Hepatocyte (in vitro differentiated cells): ENCODE measurements around the gene CLSTN1. TPM values are rescaled to one million over a fixed set of nuclear protein-coding genes. Genes with fewer than 3 reads are reported as not detected.
"Not testable (repeated sequence)": the region's sequence is repeated elsewhere in the genome, so short reads cannot be mapped to it uniquely, and the experiment has no call there.

Experiments used
- DNase-seq: peaks from one replicate; pipeline ENCODE4 v3.0.0-alpha.2; 2016; ENCODE audit warnings: low spot score
- H2AFZ ChIP-seq: fragments of 200-600 bp; sonication (generic); 2 replicates; pipeline ENCODE4 v1.6.0; 2016; ENCODE audit warnings: antibody characterized with exemption, mild to moderate bottlenecking
- H3K27ac ChIP-seq: fragments of 200-600 bp; sonication (generic); 2 replicates; pipeline ENCODE4 v1.5.1; 2016; ENCODE audit warnings: mild to moderate bottlenecking
- H3K27me3 ChIP-seq: fragments of 200-600 bp; sonication (generic); 2 replicates; pipeline ENCODE4 v1.6.1; 2016
- H3K36me3 ChIP-seq: fragments of 200-600 bp; sonication (generic); replicated peaks from 2 replicates; pipeline ENCODE4 v1.5.1; 2016; ENCODE audit warnings: low read depth; ENCODE audit not compliant: insufficient read depth
- H3K4me1 ChIP-seq: fragments of 200-600 bp; sonication (generic); 2 replicates; pipeline ENCODE4 v1.5.1; 2016; ENCODE audit warnings: mild to moderate bottlenecking, moderate library complexity; ENCODE audit not compliant: insufficient read depth
- H3K4me2 ChIP-seq: fragments of 200-600 bp; sonication (generic); 2 replicates; pipeline ENCODE4 v1.6.0; 2016
- H3K4me3 ChIP-seq: fragments of 200-600 bp; sonication (generic); 2 replicates; pipeline ENCODE4 v1.5.1; 2016; ENCODE audit warnings: mild to moderate bottlenecking
- H3K79me2 ChIP-seq: fragments of 200-600 bp; sonication (generic); 2 replicates; pipeline ENCODE4 v1.6.0; 2017; ENCODE audit warnings: mild to moderate bottlenecking
- H3K9me2 ChIP-seq: fragments of 200-600 bp; sonication (generic); replicated peaks from 2 replicates; pipeline ENCODE4 v1.6.0; 2017; ENCODE audit warnings: mild to moderate bottlenecking; ENCODE audit not compliant: insufficient read depth
- H3K9me3 ChIP-seq: fragments of 200-600 bp; sonication (generic); 2 replicates; pipeline ENCODE4 v1.5.1; 2016; ENCODE audit warnings: low read depth, mild to moderate bottlenecking
- H4K20me1 ChIP-seq: fragments of 200-600 bp; sonication (generic); 2 replicates; pipeline ENCODE4 v1.6.0; 2016; ENCODE audit warnings: mild to moderate bottlenecking; ENCODE audit not compliant: insufficient read depth, poor library complexity, severe bottlenecking
- CTCF ChIP-seq: fragments of 200-600 bp; sonication (generic); IDR thresholded peaks from 2 replicates; pipeline ENCODE4 v1.5.1; 2016; ENCODE audit warnings: antibody characterized with exemption, mild to moderate bottlenecking; ENCODE audit not compliant: poor library complexity
- EZH2 ChIP-seq: fragments of 200-600 bp; sonication (generic); IDR thresholded peaks from 2 replicates; pipeline ENCODE4 v1.6.1; 2016; ENCODE audit warnings: antibody characterized with exemption, mild to moderate bottlenecking, borderline replicate concordance
- EZH2phosphoT487 ChIP-seq: fragments of 200-600 bp; sonication (generic); IDR thresholded peaks from one replicate; pipeline ENCODE4 v1.6.1; 2018; ENCODE audit warnings: antibody characterized with exemption, mild to moderate bottlenecking, low read depth, moderate library complexity; ENCODE audit not compliant: unreplicated experiment, severe bottlenecking
- WGBS: methylation state at CpG from one replicate; pipeline ENCODE4 v1.1.6; 2016; ENCODE audit warnings: low lambda C conversion rate; ENCODE audit errors: missing lambda C conversion rate; 5-methylcytosine and 5-hydroxymethylcytosine counted together
- polyA plus RNA-seq: library from polyadenylated mRNA; unstranded; fragments of >200 nt; fragmentation: Nextera tagmentation; extraction: Ambion mirVana; gene quantifications from 2 replicates; pipeline ENCODE4 v1.2.1, GENCODE V29; 2016
- total RNA-seq: library from RNA; depleted of rRNA; stranded (reverse); fragments of >200 nt; gene quantifications from 2 replicates; pipeline ENCODE4 v1.2.3, GENCODE V29; 2014

CLSTN1 gene
- total and polyA plus RNA-seq, 2 experiments from 2014 or later = 47.7 to 74.2 TPM

DNA sequence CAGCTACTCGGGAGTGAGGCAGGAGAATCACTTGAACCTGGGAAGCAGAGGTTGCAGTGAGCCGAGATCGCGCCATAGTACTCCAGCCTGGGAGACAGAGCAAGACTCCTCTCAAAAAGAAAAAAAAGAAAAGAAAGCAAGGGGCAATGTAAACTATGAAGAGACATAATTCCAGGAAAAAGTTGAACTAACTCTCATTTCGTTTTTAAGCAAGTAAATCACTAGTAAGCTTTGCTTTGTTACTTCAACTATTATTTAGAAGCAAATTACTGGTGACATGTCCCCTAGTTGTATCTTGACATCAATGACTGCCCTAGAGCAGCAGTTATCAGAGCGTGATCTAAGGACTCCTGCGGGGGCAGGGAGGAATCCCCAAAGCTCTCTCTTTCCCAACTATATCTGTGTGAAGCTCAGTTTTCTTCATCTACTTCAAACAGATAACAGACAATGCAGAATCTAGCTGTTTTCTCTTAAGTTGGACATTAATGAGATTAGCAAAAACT lies 18.7 kb downstream of the CLSTN1 start:
- H3K4me2 ChIP-seq = no peak overlapping the region
- no peaks in the 10 kb centered on the region for H3K9me3 ChIP-seq
- no peaks in the 10 kb centered on the region for H3K27me3 ChIP-seq
- WGBS = 67% methylated on average over 7 of the region's 7 CpGs
- peaks cover 26% of the 10 kb centered on the region for H4K20me1 ChIP-seq
- H3K36me3 ChIP-seq = no peaks in the 10 kb centered on the region
- DNase-seq = no peak
- no peak overlapping the region for H3K27ac ChIP-seq
- H3K4me1 ChIP-seq = peaks cover 7% of the 10 kb centered on the region
- H3K9me2 ChIP-seq = no peaks in the 10 kb centered on the region
- H3K4me3 ChIP-seq = no peak overlapping the region
- TF ChIP-seq EZH2 (no peak), EZH2phosphoT487 (no peak), CTCF (no peak)
- H3K79me2 ChIP-seq = peaks cover 98% of the 10 kb centered on the region
- H2AFZ ChIP-seq = no peak overlapping the region

DNA sequence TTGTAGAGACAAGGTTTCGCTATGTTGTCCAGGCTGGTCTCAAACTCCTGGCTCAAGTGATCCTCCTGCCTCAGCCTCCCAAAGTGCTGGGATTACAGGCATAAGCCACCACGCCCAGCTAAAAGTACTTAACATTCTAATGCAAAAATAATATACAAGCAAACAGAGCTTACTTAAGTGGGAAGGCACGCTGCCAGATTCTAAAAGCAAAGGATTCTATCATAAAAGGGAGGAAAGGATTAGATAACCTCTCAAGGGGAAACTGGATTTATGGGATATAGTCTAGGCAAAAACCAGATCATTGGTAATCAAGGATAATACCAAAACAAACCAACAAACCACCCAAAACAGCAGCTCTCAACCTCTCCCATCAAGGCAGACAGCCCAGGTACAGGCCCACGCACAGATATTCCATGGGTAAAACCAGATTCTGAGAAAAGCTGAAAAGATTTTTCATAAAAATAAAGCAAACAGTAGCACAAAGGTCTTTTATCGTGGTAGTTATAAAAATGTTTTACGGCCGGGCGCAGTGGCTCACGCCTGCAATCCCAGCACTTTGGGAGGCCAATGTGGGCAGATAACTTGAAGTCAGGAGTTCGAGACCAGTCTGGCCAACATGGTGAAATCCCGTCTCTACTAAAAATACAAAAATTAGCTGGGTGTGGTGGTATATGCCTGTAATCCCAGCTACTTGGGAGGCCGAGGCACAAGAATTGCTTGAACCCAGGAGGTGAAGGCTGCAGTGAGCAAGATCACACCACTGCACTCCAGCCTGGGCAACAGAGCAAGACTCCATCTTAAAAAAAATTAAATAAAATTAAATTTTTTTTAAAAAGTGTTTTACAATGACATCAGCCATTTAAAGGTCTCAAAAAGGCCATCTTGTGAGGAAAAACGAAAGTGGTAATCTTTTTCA lies 20.5 kb downstream of the CLSTN1 start:
- H3K9me2 ChIP-seq, H3K4me1 ChIP-seq: not testable (repeated sequence)
- H4K20me1 ChIP-seq = peaks cover 12% of the 10 kb centered on the region

GRCh38 chr1:9801909-9802308 lies 21.9 kb downstream of the CLSTN1 start:
- 100% methylated on average over 1 of the region's 1 CpG for WGBS
- Histone ChIP-seq H3K4me2 (no peak overlapping the region), H3K4me1 (peaks cover 14% of the 10 kb centered on the region), H3K9me2 (no peaks in the 10 kb centered on the region), H2AFZ (no peak overlapping the region), H3K4me3 (no peak overlapping the region), H3K36me3 (no peaks in the 10 kb centered on the region), H3K27me3 (no peaks in the 10 kb centered on the region), H3K27ac (no peak overlapping the region), H3K9me3 (no peaks in the 10 kb centered on the region), H4K20me1 (peaks cover 12% of the 10 kb centered on the region), H3K79me2 (peaks cover 93% of the 10 kb centered on the region)
- DNase-seq = no peak
- TF ChIP-seq CTCF (no peak), EZH2phosphoT487 (no peak), EZH2 (no peak)

More for the DNA sequence above, 20.5 kb downstream of the CLSTN1 start:
- H3K4me3 ChIP-seq, H3K27ac ChIP-seq, H3K27me3 ChIP-seq, H3K9me3 ChIP-seq, H3K4me2 ChIP-seq, DNase-seq, H2AFZ ChIP-seq, H3K36me3 ChIP-seq: not testable (repeated sequence)
- H3K79me2 ChIP-seq = peaks cover 97% of the 10 kb centered on the region
- WGBS = 84% methylated on average over 13 of the region's 13 CpGs
